Activated CD4-positive, alpha-beta T cell treated with anti-CD3 and anti-CD28 coated beads, Interleukin-2, Interleukin-6, amounts not matched to agents 100 ng/mL and 50 ng/mL, durations not matched to agents 16 hours and 8 hours (primary cell): ENCODE measurements around the gene QSER1.
"Not testable (repeated sequence)": the region's sequence is repeated elsewhere in the genome, so short reads cannot be mapped to it uniquely, and the experiment has no call there.

ENCODE experiments used
- DNase-seq: peaks from one replicate; pipeline ENCODE4 v3.0.0-alpha.2; 2020

The QSER1 gene

DNA sequence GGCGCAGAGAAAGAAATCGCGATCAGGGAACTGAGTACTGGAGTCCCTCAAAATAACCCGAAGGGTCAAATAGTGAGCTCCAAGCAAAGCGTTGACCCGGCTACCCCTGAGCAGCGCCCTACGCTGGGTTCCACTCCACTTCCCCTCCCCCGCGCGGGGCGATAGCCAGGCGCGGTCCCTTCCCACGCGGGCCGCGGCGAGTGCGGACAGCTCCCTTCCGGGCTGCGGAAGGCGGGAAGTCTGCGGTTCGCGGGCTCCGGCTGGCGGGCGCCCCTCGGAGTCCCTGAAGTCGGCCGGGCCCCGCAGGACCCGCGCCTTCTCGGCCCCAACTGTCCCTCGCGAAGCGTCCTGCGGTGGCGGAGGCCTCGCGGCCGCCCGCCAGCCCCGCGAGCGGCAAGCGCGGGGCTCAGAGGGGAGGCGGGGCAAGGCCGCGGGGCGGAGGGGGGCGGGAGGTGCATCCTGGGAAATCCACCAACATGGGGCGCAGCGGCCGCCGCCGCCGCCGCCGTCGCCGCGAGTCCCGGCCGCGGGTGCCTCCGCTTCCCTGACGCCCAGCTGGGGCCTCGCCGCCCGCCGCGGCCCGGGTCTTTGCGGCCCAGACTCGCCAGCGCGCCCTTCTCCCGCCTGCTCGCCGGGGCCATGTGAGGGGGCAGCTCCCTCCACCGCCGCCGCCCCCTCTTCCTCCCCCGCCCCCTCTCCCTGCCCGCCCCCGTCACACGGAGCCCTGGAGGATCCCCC is at the start of gene QSER1:
QSER1 (plus strand) TSS at position 457 of the 738 bp plus-strand sequence. CDS start 315 bp downstream, outside the sequence.
- peak; percentile 74 for DNase-seq

DNA sequence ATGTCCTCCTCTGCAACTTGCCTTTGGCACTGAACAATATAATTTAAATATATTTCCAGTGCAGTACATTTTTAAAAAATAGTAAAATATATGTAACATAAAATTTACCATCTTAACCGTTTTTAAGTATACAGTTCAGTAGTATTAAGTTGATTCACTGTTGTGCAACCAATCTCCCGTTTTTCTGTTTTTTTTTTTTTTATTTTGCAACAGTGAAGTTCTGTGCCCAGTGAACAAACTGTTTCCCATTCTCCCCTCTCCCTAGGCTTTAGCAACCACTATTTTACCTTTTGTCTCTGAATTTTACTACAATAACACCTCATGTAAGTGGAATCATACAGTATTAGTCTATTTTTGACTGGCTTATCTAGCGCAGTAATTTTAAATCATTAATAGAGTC is 49.1 kb upstream of the QSER1 start:
- no peak for DNase-seq

DNA sequence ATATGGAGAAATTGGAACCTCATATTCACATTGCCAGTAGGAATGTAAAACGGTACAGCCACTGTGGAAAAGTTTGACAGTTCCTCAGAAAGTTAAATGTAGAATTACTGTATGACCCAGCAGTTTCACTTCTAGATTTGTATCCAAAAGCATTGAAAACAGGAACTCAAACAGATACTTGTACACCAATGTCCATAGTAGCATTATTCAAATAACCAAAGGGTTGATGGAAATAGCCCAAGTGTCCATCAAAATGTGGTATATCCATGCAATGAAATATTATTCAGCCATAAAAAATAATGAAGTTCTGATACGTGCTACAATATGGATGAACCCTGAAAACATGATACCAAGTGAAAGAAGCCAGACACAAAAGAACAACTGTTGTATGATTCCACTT is 45.1 kb upstream of the QSER1 start:
- DNase-seq = no peak

DNA sequence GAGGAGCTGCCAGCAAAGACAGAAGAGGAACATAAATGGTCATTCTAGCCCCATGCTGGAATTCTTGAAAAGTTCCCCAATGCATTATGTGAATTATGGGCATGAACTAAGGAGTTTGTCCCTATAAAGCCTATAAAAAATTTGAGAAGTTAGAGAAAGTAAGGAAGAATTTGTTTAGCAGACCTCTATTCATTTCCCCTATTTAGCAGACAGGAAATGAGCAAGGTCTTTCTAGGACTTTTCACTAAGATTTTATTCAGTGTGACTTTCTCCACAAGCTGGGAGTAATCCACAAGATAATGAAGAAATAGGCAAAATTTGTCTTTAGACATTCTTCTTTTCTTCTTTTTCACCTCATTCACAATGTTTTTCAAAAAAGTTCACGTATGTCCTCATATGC is 42.9 kb upstream of the QSER1 start:
- DNase-seq = no peak

DNA sequence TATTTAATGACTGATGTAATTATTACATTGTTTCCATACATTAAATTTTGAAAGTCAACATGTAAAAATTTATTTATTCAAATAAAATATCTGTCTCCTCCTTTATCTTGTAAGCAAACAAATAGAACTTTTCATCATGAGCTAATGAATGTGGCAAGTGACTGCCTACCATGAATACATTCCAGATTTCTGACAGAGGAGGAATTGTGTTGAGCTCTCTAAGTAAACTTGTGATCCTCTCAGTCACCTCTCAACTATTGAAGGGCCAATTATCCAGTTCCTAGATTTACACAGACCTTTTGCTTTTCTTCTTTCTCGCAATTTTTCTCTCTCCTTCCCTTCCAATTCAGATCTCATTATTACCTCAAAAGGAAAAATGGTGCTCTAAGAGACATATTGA is 41.4 kb upstream of the QSER1 start:
- DNase-seq = no peak

DNA sequence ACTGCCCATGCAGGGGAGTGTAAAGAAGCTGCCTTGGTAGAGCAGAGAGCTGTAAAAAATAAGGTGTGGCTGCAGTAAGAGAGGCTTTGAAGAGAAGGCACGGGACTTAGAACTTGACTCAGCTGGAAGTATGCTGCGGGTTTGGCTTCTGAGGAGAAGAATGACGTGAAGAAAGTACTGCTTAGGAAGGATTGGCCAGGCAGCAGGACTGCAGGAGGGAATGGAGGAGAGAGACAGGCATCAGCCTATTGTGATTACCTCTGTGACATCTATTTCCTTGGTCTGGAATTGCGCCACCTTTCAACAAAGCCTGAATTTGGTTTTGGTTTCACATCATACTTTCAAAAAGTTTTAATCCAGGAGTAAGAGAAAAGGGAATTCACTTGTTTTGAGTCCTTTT is 40.4 kb upstream of the QSER1 start:
- no peak for DNase-seq

DNA sequence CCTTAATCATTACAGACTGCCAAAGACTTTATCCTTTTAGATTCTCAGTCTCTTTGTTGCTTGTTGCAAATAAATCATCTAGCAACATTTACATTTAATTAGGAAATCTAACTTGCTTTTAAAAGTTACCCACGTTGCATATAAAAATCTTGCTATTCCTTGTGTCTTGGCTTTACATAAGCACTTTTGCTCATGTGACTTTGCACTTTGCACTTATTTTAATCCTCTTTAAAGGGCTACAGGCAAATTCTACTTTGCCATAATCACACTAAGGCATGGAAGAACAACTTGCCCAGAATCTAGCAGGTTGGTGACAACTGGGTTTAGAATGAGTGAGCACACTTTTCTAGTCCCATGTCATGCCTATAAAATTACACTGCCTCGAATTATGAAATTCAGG is 37.0 kb upstream of the QSER1 start:
- DNase-seq = no peak

DNA sequence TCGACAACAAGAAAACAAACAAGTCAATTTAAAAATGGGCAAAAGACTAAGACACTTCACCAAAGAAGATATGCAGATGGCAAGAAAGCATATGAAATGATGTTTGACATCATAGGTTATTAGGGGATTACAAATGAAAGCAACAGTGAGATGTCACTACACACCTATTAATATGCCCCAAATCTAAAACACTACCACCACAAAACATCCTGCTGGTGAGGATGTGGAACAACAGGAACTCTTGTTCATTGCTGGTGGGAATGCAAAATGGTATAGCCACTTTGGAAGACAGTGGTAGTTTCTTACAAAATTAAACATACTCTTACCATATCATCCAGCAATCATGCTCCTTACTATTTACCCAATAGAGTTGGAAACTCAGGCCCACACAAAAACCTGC is 33.9 kb upstream of the QSER1 start:
- DNase-seq = no peak

DNA sequence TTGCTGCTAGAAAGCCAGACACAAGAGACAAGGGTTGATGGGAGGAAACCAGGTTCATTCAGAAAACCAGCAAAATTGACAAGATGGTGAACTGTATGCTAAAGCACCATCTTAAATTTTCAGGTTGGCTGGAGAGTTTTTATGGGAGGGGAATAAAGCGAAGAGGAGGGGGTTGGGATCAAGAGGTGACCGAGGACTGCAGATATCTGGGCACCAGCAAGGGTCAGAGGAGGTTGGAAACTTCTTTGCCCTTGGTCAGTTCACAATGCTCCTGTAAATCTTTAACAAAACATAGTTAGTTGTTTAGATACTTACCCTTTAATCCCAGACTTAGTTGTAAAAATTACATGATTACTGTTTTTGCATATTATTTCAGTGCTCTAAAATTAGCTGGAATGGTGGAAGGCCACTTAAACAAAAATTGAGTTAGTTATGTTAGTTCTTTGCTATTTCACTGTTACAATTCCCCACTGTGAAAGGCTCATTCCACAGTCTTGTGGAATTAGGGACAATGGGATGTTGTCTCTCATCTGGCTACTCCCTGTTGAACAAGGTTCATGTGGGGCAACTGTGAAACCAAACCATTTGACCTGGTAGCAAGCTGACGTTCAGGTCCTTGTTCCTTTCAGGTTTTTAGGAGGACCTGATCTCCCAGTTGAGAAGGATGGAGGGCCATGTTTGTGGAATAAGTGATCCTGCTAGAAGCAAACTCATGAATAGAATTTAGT is 30.6 kb upstream of the QSER1 start:
- DNase-seq = no peak

DNA sequence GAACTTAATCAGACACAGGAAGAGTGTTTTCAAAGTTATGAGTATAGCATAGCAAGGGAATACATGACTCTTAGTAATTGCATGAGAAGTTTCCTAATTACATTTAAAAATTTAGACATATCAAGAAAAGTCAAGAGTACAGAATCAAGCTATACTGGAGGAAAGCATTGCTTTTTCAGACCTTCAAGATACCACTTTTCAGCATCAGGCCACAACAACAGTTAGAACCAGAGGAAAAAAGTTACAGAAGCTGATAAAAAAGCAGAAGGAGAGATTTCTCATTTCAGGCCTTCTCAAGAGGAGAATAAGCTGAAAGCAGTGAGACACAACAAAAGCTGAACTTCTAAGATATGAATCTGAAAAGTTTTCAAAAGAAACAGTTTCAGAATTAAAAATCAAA is 28.1 kb upstream of the QSER1 start:
- peak; percentile 8 for DNase-seq

DNA sequence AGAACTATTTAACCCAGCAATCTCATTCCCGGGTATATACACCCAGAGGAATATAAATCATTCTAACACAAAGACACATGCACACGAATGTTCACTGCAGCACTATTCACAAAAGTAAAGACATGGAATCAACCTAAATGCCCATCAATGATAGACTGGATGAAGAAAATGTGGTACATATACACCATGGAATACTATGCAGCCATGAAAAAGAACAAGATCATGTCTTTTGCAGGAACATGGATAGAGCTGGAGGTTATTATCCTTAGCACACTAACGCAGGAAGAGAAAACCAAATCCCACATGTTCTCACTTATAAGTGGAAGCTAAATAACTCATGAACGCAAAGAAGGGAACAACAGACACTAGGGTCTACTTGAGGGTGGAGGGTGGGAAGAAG is 23.9 kb upstream of the QSER1 start:
- not testable (repeated sequence) for DNase-seq

DNA sequence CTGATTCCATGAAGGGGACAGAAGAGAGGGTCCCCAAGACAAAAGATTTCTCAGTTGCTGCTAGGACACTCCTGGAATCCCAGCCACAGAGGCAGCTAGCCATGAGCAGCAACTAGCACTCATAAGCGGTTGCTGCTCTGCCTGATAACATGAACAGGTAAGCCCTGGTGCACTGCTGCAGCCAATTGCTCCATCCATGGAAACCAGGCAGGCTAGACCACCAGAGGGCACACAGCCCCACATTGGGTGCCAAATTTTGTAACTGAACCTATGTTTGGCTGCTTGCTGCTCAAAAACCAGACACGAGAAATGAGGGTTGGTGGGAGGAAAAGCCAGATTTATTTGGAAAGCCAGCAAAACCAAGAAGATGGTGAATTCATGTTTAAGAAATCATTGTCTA is 21.9 kb upstream of the QSER1 start:
- DNase-seq = peak; percentile 26

DNA sequence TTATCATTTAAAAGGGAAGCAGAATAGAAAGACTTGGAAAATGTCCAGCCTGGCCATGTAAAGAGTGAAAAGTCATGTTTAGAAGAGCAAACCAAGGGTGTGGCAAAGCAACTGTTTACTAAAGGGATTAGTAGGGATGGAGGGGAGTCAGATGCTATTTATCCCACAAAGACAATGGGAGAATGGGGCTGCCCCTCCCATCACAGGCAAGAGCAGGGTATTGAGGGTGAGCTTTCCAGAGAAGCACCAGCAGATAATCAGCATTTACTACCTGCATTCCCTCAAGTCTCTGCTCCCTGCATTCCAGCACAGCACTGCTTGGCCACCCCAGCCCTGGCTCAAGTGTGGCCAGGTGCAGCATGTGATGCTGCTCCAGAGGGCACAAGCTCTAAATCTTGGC is 18.5 kb upstream of the QSER1 start:
- DNase-seq = no peak

DNA sequence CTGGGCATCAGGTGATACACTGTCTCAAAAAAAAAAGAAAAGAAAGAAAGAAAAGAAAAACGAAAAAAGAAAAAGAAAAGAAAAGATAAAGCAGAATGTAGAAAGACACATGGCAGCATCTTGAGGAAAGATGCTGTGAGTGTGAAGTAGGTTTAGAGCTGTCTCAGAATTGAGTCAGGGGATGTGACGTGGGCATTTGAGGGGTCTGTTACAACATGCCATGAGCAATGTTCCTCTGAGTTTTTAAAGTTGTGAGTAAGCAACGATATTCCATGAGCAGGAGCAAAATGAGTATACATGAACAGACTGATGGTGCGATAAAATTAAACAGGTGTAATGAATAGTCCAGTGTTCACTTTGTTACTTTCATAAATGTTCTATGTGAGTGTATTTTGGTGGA is 11.3 kb upstream of the QSER1 start:
- DNase-seq = no peak

DNA sequence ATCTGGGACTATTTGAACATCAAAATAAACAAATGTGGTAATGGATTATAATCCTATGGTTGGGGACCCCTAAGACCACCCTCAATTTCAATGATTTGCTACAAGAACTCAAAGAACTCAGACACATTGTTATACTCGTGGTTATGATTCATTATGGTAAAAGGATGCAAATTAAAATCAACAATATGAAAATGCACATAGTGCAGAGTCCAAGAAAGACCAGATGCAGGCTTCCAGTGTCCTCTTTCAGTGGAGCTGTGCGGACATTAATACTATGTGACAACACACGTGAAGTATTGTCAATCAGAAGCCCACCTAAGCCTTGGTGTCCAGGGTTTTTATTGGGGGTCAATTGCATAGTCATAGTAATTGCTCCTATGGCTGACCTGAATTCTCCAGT is 9.2 kb upstream of the QSER1 start:
- DNase-seq = no peak

DNA sequence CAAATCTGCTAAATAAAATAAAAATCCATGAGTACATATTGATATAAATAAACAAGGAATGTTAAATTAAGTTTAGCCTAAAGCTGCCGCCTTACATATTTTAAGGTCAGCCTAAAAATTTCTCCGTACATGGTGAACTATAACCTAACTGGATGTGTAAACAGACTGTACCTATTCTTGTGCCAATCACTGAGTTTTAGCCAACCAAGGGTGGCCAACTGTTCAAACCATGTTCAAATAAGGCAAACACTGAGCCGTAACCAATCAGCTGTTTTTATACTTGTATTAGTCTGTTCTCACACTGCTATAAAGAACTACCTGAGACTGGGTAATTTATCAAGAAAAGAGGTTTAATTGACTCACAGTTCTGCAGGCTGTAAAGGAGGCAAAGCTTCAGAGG is 8.6 kb upstream of the QSER1 start:
- DNase-seq = no peak

DNA sequence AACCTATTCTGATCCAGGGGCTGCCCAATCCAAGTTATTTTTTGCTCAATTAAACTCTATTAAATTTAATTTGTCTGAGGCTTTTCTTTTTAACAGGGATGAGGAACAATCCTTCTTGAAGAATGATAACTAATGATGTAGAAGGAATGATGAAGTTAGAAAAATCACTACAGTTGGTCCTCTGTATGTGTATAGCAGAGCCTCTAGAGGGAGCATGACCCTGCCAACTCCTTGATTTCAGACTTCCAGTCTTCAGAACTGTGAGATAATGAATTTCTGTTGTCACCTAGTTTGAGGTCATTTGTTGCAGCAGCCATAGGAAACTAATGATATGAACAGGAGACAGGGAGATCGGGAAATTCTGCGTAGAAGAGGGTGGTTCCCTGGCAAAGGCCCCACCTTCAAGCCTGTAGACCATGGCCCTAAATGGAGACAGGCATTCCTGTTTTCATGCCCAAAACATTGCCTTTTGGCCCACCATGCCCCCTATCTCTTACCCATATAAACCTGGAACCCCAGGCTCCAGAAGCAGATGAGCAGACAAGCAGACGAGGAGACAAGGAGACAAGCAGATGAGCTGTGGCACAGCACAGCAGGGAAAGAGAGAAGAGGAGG is 7.7 kb upstream of the QSER1 start:
- peak; percentile 8 for DNase-seq

DNA sequence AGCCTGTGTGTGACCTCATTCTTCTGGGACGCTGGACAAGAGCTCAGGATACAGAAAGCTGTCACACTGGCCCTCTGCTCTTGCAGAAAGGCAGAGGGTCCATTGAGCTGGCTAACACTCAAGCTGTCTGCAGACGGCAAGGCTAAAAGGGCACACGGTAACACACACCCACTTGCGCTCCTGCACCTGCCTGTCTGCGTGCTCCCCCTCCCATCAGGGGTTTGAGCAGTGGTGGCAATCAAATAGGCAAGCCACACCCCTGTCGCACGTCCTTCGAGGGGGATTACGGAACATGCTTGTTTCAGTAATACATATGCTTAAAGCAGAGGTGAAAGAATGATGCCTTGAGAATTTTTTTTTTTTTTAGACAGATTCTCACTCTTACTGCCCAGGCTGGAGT is 7.1 kb upstream of the QSER1 start:
- DNase-seq = no peak

DNA sequence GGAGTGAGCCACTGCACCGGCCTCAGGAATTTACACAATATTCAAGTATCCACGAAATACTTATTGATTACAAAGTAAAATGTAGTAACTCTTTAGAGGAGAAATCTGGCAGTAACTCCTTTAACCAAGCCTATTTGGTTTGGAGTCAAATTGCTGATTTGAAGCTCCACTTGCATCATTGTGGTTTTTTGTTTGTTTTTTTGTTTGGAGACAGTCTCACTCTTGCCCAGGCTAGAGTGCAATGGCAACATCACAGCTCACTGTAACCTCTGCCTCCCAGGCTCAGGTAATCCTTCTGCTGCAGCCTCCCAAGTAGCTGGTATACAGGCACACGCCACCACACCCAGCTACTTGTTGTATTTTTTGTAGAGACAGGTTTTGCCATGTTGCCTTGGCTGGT is 6.4 kb upstream of the QSER1 start:
- DNase-seq = no peak

DNA sequence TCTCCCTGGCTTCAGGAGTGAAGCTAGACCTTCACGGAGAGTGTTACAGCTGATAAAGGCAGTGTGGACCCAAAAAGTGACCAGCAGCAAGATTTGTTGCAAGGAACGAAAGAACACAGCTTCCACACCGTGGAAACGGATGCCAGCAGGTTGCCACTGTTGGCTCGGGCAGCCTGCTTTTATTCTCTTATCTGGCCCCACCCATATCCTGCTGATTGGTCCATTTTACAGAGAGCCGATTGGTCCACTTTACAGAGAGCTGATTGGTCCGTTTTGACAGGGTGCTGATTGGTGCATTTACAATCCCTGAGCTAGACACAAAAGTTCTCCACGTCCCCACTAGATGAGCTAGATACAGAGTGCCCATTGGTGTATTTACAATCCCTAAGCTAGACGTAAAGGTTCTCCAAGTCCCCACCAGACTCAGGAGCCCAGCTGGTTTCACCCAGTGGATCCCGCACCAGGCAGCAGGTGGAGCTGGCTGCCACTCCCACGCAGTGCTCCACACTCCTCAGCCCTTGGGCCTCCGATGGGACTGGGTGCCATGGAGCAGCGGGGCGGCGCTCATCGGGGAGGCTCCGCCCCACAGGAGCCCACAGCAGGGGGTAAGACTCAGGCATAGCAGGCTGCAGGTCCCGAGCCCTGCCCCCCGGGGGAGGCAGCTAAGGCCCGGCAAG is 4.8 kb upstream of the QSER1 start:
- DNase-seq = not testable (repeated sequence)

DNA sequence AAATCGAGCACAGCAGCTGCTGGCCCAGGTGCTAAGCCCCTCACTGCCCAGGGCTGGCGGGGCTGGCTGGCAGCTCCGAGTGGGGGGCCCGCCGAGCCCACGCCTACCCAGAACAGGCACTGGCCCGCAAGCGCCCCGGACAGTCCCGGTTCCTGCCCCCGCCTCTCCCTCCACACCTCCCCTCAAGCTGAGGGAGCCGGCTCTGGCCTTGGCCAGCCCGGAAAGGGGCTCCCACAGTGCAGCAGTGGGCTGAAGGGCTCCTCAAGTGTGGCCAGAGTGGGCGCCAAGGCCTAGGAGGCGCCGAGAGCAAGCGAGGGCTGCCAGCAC is 4.3 kb upstream of the QSER1 start:
- not testable (repeated sequence) for DNase-seq

DNA sequence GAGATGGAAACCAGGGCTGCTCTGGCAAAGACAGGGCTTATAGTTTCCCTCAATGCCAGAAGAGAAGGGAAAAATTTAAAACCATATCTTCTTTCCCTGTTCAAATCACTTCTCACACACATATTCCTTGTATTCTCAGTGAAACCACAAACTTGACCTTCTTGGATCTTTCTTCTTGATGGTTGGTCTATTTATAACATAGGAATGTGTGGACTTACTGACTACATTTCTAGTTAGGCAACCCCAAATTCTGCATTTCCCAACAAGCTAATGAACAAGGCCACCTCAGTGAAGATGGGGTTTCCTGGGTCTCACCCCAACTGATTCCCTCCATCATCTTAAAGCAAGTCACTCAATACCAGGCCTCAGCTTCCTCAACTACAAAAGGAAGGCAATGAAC is 3.8 kb upstream of the QSER1 start:
- no peak for DNase-seq

DNA sequence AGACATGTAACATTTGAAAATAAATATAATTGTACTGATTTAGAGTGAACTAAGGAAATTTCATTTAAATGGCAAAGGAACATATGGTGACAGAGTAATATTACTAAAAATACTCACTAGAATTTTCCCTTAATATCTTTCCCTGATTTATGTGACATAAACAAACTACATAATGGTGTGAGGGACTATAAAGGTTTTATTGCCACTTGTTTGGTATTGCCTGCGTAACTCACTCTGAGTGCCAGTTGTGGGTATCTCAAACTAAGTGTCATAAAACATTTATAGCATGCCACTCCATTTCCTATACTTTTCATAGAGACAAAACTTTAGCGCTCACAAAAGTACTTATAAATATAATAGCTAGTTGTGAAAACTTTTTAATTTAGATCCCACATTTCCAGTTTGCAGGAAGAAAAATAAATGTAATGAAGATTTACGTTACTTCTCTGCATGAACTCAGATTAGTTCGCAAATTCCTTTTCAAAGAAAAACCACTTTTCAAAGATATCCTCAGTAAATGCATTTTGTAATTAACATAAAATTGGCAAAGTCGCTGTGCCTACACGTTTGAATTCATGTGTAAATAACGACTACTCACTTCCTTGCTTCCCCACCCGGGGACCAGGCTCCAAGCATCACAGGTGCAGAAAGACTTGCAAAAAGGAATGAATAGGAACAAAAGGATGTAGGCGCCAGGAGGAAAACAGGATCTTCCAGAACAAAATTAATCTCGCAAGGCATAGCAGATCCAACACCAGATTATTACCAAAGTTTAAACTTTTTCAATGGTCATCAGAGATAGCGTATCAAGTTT is 1.6 kb upstream of the QSER1 start:
- no peak for DNase-seq
